Neuron (in vitro differentiated cells): ENCODE measurements around the gene ARMC7.

ENCODE experiments used
- H2AFZ ChIP-seq: one replicate; pipeline ENCODE4 v1.6.1; 2013; ENCODE audit warnings: low read depth, mild to moderate bottlenecking, inconsistent platforms, low read length, moderate library complexity
- H3K27me3 ChIP-seq: one replicate; pipeline ENCODE4 v1.6.1; 2013; ENCODE audit warnings: low read length; ENCODE audit not compliant: insufficient read depth
- H3K36me3 ChIP-seq: one replicate; pipeline ENCODE4 v1.6.1; 2013; ENCODE audit warnings: low read length; ENCODE audit not compliant: insufficient read depth
- H3K4me1 ChIP-seq: one replicate; pipeline ENCODE4 v1.6.1; 2013; ENCODE audit warnings: low read length; ENCODE audit not compliant: insufficient read depth
- H3K4me3 ChIP-seq: 2 replicates; pipeline ENCODE4 v1.5.1; 2013; ENCODE audit warnings: mild to moderate bottlenecking, low read length, moderate library complexity
- H3K9me3 ChIP-seq: one replicate; pipeline ENCODE4 v1.6.1; 2013; ENCODE audit warnings: low read length

The ARMC7 gene

GRCh38 chr17:75086496-75087181 is 23.1 kb upstream of the ARMC7 start:
- Histone ChIP-seq H2AFZ (no peak overlapping the region), H3K36me3 (no peaks in the 10 kb centered on the region), H3K4me3 (no peak overlapping the region), H3K4me1 (peaks cover 15% of the 10 kb centered on the region), H3K9me3 (no peaks in the 10 kb centered on the region), H3K27me3 (no peaks in the 10 kb centered on the region)

DNA sequence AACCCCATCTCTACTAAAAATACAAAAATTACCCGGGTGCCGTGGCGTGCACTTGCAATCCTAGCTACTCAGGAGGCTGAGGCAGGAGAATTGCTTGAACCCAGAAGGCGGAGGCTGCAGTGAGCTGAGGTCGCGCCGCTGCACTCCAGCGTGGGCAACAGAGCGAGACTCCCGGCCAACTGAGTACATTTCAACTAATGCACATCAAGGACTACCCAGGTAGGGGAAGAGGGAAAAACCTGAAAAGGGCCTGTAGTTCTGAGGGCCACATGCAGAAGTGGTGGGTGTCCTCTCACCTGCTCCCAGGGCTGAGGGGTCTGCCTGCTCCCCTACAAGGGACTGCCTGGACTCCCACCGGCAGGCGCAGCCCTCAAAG is 22.6 kb upstream of the ARMC7 start:
- H3K4me3 ChIP-seq, result no peak overlapping the region
- no peaks in the 10 kb centered on the region for H3K36me3 ChIP-seq
- peaks cover 17% of the 10 kb centered on the region for H3K4me1 ChIP-seq
- no peaks in the 10 kb centered on the region for H3K27me3 ChIP-seq
- H3K9me3 ChIP-seq, result no peaks in the 10 kb centered on the region
- H2AFZ ChIP-seq, result no peak overlapping the region

GRCh38 chr17:75087558-75088453 is 22.0 kb upstream of the ARMC7 start, which contains the start of gene SLC16A5:
Gene SLC16A5 (plus strand): TSS chr17:75087954. CDS start chr17:75093637, 5,683 bp downstream.
- no peaks in the 10 kb centered on the region for H3K27me3 ChIP-seq
- H3K36me3 ChIP-seq, result no peaks in the 10 kb centered on the region
- H3K4me1 ChIP-seq, result peaks cover 18% of the 10 kb centered on the region
- no peak within 1 kb of the TSS for H3K4me3 ChIP-seq
- H2AFZ ChIP-seq, result no peak within 1 kb of the TSS
- H3K9me3 ChIP-seq, result no peaks in the 10 kb centered on the region

DNA sequence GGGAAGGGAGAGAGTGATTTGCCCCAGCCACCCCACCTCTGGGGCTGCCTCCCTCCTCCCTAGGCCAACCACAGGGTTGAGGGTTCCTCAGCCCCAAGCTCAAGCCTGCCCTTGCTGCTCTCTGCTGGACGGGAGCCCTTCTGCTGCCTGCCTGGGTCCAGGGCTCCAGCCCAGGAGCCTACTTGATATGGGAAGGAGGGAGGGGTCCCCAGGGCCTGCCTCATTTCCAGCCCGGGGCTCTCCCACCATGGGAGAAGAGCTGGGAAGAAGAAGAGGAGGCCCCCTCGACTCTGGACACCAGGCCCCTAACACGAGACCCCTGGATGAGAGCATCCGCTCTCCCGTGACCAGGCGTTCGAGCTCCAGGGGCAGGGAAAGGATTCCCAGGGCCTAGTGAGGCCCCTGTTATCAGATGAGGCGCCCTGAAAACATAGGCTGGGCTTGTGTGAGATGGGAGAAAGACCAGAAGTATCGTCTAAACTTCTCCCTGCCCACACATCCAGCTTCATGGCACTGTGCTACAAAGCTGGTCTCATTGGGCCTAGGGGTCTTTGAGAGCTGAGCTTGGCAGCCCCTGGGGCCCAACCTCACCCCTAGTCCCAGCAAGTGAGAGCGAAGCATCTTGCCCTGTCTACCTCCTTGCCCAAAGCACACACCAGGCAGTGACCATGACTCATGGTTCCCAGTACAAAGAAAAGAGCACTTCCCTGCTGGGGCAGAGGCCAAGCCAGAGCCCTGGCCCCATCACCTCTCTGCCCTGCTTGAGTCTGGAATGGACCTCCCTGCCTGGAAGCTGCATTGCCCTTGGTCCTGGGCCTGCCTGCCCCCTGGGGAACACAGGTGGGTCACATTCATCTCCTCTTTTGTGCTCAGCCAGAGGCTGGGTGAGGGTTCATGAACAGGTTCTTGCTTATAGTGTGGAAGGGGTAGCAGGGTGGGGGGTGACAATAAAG is 21.0 kb upstream of the ARMC7 start:
- peaks cover 23% of the 10 kb centered on the region for H3K4me1 ChIP-seq
- no peak overlapping the region for H3K4me3 ChIP-seq
- no peaks in the 10 kb centered on the region for H3K9me3 ChIP-seq
- no peak overlapping the region for H2AFZ ChIP-seq
- H3K36me3 ChIP-seq, result no peaks in the 10 kb centered on the region
- no peaks in the 10 kb centered on the region for H3K27me3 ChIP-seq

DNA sequence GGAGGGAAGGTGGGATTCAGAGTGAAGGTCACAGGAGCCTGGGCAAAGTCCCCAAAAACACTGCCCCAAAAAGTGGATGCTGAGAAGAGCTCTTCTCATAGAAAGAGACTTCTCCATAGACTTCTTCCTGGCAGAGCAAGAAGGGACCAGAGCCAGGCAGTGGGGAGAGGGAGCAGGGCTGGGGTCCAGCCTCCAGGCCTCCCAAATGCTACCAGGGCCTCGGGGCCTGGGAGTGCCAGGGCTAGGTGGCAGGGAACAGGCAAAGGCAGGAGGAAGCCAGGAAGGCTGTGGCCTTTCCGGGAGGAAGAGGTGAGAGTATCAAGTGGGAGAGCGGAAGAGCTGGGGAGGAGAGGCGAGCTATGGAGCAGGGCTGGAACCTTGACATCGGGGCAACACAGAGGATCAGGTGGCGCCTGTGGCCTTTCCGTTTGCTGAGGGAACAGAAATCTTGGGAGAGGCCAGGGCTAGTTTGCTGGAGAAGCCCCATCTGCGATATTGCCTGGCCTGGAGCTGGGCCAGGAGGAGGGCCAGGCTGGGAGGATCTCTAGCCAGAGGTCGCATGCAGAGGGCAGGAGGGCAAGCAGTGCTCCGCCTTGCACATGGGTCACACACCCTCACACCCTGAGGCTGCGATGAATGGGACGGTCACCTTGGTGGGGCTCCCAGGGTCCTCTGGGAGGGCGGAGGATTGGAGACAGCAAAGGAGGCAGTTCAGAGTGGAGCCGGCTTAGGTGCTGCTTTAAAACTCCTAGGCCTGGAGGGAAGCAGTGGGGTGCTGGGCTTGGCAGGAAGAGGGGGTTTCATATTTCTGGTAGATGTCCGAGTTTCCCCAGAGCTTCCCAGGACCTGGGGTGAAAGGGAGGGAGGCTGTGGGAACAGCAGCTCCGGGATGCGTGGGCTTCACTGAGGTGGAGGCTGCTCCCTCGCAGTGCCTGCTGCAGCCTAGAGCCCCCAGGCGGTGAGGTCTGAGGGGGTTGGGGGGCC is 18.6 kb upstream of the ARMC7 start:
- no peaks in the 10 kb centered on the region for H3K36me3 ChIP-seq
- peaks cover 28% of the 10 kb centered on the region for H3K4me1 ChIP-seq
- no peak overlapping the region for H2AFZ ChIP-seq
- no peaks in the 10 kb centered on the region for H3K27me3 ChIP-seq
- no peaks in the 10 kb centered on the region for H3K9me3 ChIP-seq
- H3K4me3 ChIP-seq, result no peak overlapping the region

GRCh38 chr17:75091855-75092327 is 17.9 kb upstream of the ARMC7 start:
- Histone ChIP-seq H2AFZ (no peak overlapping the region), H3K9me3 (no peaks in the 10 kb centered on the region), H3K4me1 (peaks cover 28% of the 10 kb centered on the region), H3K4me3 (no peak overlapping the region), H3K27me3 (no peaks in the 10 kb centered on the region), H3K36me3 (no peaks in the 10 kb centered on the region)

- H3K36me3 ChIP-seq, result no peaks in the 10 kb centered on the region
- no peak overlapping the region for H2AFZ ChIP-seq
Measured at GRCh38 chr17:75093548-75094158, 16.1 kb upstream of the ARMC7 start.

DNA sequence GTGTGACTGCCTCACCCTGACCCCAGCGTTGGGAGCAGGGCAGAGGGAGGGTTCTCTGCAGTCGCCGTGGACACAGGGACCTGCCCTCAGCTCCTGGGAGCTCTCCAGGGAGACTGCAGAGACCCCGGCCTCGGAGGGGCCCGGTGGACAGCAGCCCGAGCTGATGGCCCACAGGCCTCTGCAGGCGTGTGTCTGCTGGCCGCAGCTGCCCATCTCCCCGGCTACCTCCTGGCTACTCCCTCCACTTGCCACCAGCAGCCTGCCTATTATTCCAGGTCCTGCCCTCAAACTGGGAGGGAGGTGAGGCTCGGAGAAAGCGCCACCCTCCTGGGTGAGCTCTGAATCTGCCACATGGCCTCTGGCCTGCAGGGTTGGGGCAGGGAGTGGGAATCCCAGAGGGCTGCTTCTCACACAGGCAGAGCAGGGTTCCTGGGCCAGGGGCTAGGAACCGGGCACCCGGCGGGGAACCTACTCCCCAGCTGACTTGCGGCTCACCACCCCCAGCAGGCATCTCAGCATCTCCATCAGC is 14.8 kb upstream of the ARMC7 start:
- no peaks in the 10 kb centered on the region for H3K9me3 ChIP-seq
- no peak overlapping the region for H2AFZ ChIP-seq
- H3K4me1 ChIP-seq, result peaks cover 21% of the 10 kb centered on the region
- H3K36me3 ChIP-seq, result no peaks in the 10 kb centered on the region
- H3K27me3 ChIP-seq, result no peaks in the 10 kb centered on the region
- H3K4me3 ChIP-seq, result no peak overlapping the region

More at GRCh38 chr17:75093548-75094158, 16.1 kb upstream of the ARMC7 start:
- Histone ChIP-seq H3K4me3 (no peak overlapping the region), H3K27me3 (no peaks in the 10 kb centered on the region), H3K9me3 (no peaks in the 10 kb centered on the region), H3K4me1 (peaks cover 26% of the 10 kb centered on the region)

- Histone ChIP-seq H3K4me1 (peaks cover 18% of the 10 kb centered on the region), H3K27me3 (no peaks in the 10 kb centered on the region), H3K9me3 (no peaks in the 10 kb centered on the region), H3K4me3 (no peak overlapping the region), H2AFZ (no peak overlapping the region), H3K36me3 (no peaks in the 10 kb centered on the region)
Measured at GRCh38 chr17:75096082-75096625, 13.6 kb upstream of the ARMC7 start.

DNA sequence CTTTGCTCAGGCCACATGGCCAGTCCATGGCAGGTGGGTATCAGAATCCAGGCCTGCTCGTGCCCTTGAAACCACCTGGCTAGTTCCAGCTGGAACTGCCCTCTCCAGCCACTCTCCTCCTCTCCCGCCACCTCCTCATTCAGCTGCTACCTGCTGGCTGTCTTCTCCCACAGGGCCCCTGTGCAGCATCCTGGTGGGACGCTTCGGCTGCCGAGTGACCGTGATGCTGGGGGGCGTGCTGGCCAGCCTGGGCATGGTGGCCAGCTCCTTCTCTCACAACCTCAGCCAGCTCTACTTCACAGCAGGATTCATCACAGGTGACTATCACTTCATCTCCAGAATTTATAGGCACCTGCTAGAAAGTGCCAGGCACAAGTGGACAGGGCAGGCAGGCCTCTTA is 11.9 kb upstream of the ARMC7 start:
- H3K4me3 ChIP-seq, result no peak overlapping the region
- H3K9me3 ChIP-seq, result no peaks in the 10 kb centered on the region
- no peaks in the 10 kb centered on the region for H3K27me3 ChIP-seq
- no peak overlapping the region for H2AFZ ChIP-seq
- H3K36me3 ChIP-seq, result no peaks in the 10 kb centered on the region
- H3K4me1 ChIP-seq, result peaks cover 9% of the 10 kb centered on the region

- Histone ChIP-seq H3K4me1 (peaks cover 5% of the 10 kb centered on the region), H3K27me3 (peaks cover 3% of the 10 kb centered on the region), H3K36me3 (no peaks in the 10 kb centered on the region), H3K9me3 (no peaks in the 10 kb centered on the region), H3K4me3 (no peak overlapping the region), H2AFZ (no peak overlapping the region)
Measured at GRCh38 chr17:75098861-75099260, 10.9 kb upstream of the ARMC7 start.
